ENCODE data around the gene CAMSAP2.
"Not testable (repeated sequence)": the region's sequence is repeated elsewhere in the genome, so short reads cannot be mapped to it uniquely, and the experiment has no call there.

Gene CAMSAP2

GRCh38 chr1:200795156-200795555 lies 56.5 kb downstream of the CAMSAP2 start:
- no peaks in the 10 kb centered on the region for H3K4me1 ChIP-seq (ENCODE audit: control extremely low read depth in 1 of 4, control insufficient read depth in 4 of 4, insufficient read depth in 4 of 4, low read length in 3 of 4)
- DNase-seq: no peak
- H3K27me3 ChIP-seq (replicated peaks in 2 of 5; ENCODE audit: control insufficient read depth in 4 of 5, insufficient read depth in 5 of 5, low read length in 4 of 5): no peaks in the 10 kb centered on the region
- H3K36me3 ChIP-seq (ENCODE audit: control insufficient read depth in 4 of 4, insufficient read depth in 4 of 4, low read length in 3 of 4): no peaks in the 10 kb centered on the region
- H3K4me3 ChIP-seq (ENCODE audit: control insufficient read depth in 1 of 7, extremely low read depth in 1 of 7, insufficient read depth in 4 of 7, low read depth in 2 of 7, low read length in 6 of 7): no peak overlapping the region
- ChIA-PET POLR2A (no interaction called here), CTCF (no interaction called here)
- H3K9me3 ChIP-seq (ENCODE audit: control extremely low read depth in 1 of 5, control insufficient read depth in 4 of 5, insufficient read depth in 2 of 5, low read depth in 1 of 5, low read length in 4 of 5): no peaks in the 10 kb centered on the region
- no CpG with 5 or more reads among the region's 1 CpG for WGBS (ENCODE audit: insufficient coverage)
- no peak overlapping the region for H3K27ac ChIP-seq (ENCODE audit: insufficient read depth in 1 of 2, low read depth in 1 of 2, low read length in 2 of 2, poor library complexity in 1 of 2, severe bottlenecking in 2 of 2)

GRCh38 chr1:200802042-200802441 lies 63.3 kb downstream of the CAMSAP2 start:
- ChIA-PET CTCF (interaction anchor here (0.7 to 5.2 kb wide), 12 partner anchors 21 to 919 kb away, joined by 3 to 64 read pairs (median 3); partner anchors contain the start of gene KIF14), POLR2A (no interaction called here)
- H3K27ac ChIP-seq (ENCODE audit: insufficient read depth in 1 of 2, low read depth in 1 of 2, low read length in 2 of 2, poor library complexity in 1 of 2, severe bottlenecking in 2 of 2): no peak overlapping the region
- no peaks in the 10 kb centered on the region for H3K27me3 ChIP-seq (replicated peaks in 2 of 5; ENCODE audit: control insufficient read depth in 4 of 5, insufficient read depth in 5 of 5, low read length in 4 of 5)
- H3K9me3 ChIP-seq (ENCODE audit: control extremely low read depth in 1 of 5, control insufficient read depth in 4 of 5, insufficient read depth in 2 of 5, low read depth in 1 of 5, low read length in 4 of 5): no peaks in the 10 kb centered on the region
- no peaks in the 10 kb centered on the region for H3K4me1 ChIP-seq (ENCODE audit: control extremely low read depth in 1 of 4, control insufficient read depth in 4 of 4, insufficient read depth in 4 of 4, low read length in 3 of 4)
- H3K4me3 ChIP-seq (ENCODE audit: control insufficient read depth in 1 of 7, extremely low read depth in 1 of 7, insufficient read depth in 4 of 7, low read depth in 2 of 7, low read length in 6 of 7): no peak overlapping the region
- H3K36me3 ChIP-seq (ENCODE audit: control insufficient read depth in 4 of 4, insufficient read depth in 4 of 4, low read length in 3 of 4): no peaks in the 10 kb centered on the region
- WGBS (ENCODE audit: insufficient coverage): no CpG with 5 or more reads among the region's 2 CpGs
- DNase-seq: no peak

GRCh38 chr1:200802865-200803512 lies 64.3 kb downstream of the CAMSAP2 start:
- ChIA-PET POLR2A (no interaction called here), CTCF (interaction anchor here (0.6 to 5.2 kb wide), 24 partner anchors 10 to 245 kb away, joined by 3 to 64 read pairs (median 3); partner anchors contain the start of gene KIF14)
- no peak overlapping the region for H3K4me3 ChIP-seq (ENCODE audit: control insufficient read depth in 1 of 7, extremely low read depth in 1 of 7, insufficient read depth in 4 of 7, low read depth in 2 of 7, low read length in 6 of 7)
- H3K9me3 ChIP-seq (ENCODE audit: control extremely low read depth in 1 of 5, control insufficient read depth in 4 of 5, insufficient read depth in 2 of 5, low read depth in 1 of 5, low read length in 4 of 5): no peaks in the 10 kb centered on the region
- no peak overlapping the region for H3K27ac ChIP-seq (ENCODE audit: insufficient read depth in 1 of 2, low read depth in 1 of 2, low read length in 2 of 2, poor library complexity in 1 of 2, severe bottlenecking in 2 of 2)
- WGBS (ENCODE audit: insufficient coverage): 0% methylated on average over 1 of the region's 2 CpGs
- H3K4me1 ChIP-seq (ENCODE audit: control extremely low read depth in 1 of 4, control insufficient read depth in 4 of 4, insufficient read depth in 4 of 4, low read length in 3 of 4): no peaks in the 10 kb centered on the region
- no peaks in the 10 kb centered on the region for H3K36me3 ChIP-seq (ENCODE audit: control insufficient read depth in 4 of 4, insufficient read depth in 4 of 4, low read length in 3 of 4)
- peak; percentile 80 to 87 (median 80) for DNase-seq
- H3K27me3 ChIP-seq (replicated peaks in 2 of 5; ENCODE audit: control insufficient read depth in 4 of 5, insufficient read depth in 5 of 5, low read length in 4 of 5): no peaks in the 10 kb centered on the region

GRCh38 chr1:200805719-200806118 lies 67.0 kb downstream of the CAMSAP2 start:
- POLR2A ChIA-PET: no interaction called here
- WGBS (ENCODE audit: insufficient coverage): 100% methylated on average over 1 of the region's 3 CpGs
- Histone ChIP-seq H3K4me3 (ENCODE audit: control insufficient read depth in 1 of 7, extremely low read depth in 1 of 7, insufficient read depth in 4 of 7, low read depth in 2 of 7, low read length in 6 of 7) (no peak overlapping the region), H3K27me3 (replicated peaks in 2 of 5; ENCODE audit: control insufficient read depth in 4 of 5, insufficient read depth in 5 of 5, low read length in 4 of 5) (no peaks in the 10 kb centered on the region), H3K27ac (ENCODE audit: insufficient read depth in 1 of 2, low read depth in 1 of 2, low read length in 2 of 2, poor library complexity in 1 of 2, severe bottlenecking in 2 of 2) (no peak overlapping the region), H3K9me3 (ENCODE audit: control extremely low read depth in 1 of 5, control insufficient read depth in 4 of 5, insufficient read depth in 2 of 5, low read depth in 1 of 5, low read length in 4 of 5) (no peaks in the 10 kb centered on the region), H3K4me1 (ENCODE audit: control extremely low read depth in 1 of 4, control insufficient read depth in 4 of 4, insufficient read depth in 4 of 4, low read length in 3 of 4) (no peaks in the 10 kb centered on the region), H3K36me3 (ENCODE audit: control insufficient read depth in 4 of 4, insufficient read depth in 4 of 4, low read length in 3 of 4) (no peaks in the 10 kb centered on the region)
- CTCF ChIA-PET: interaction anchor here (1.0 to 1.9 kb wide), 3 partner anchors 14 to 192 kb away, joined by 3 to 12 read pairs (median 3); no protein-coding TSS in a partner anchor
- DNase-seq: no peak

GRCh38 chr1:200808846-200809245 lies 70.2 kb downstream of the CAMSAP2 start:
- no peaks in the 10 kb centered on the region for H3K27me3 ChIP-seq (replicated peaks in 2 of 5; ENCODE audit: control insufficient read depth in 4 of 5, insufficient read depth in 5 of 5, low read length in 4 of 5)
- WGBS (ENCODE audit: insufficient coverage): 100% methylated on average over 1 of the region's 2 CpGs
- no peak overlapping the region for H3K27ac ChIP-seq (ENCODE audit: insufficient read depth in 1 of 2, low read depth in 1 of 2, low read length in 2 of 2, poor library complexity in 1 of 2, severe bottlenecking in 2 of 2)
- no peak for DNase-seq
- no peaks in the 10 kb centered on the region for H3K36me3 ChIP-seq (ENCODE audit: control insufficient read depth in 4 of 4, insufficient read depth in 4 of 4, low read length in 3 of 4)
- no peaks in the 10 kb centered on the region for H3K9me3 ChIP-seq (ENCODE audit: control extremely low read depth in 1 of 5, control insufficient read depth in 4 of 5, insufficient read depth in 2 of 5, low read depth in 1 of 5, low read length in 4 of 5)
- H3K4me3 ChIP-seq (ENCODE audit: control insufficient read depth in 1 of 7, extremely low read depth in 1 of 7, insufficient read depth in 4 of 7, low read depth in 2 of 7, low read length in 6 of 7): no peak overlapping the region
- CTCF ChIA-PET: interaction anchor here (0.8 to 2.2 kb wide), 4 partner anchors 37 to 251 kb away, joined by 3 to 6 read pairs (median 3); no protein-coding TSS in a partner anchor
- no peaks in the 10 kb centered on the region for H3K4me1 ChIP-seq (ENCODE audit: control extremely low read depth in 1 of 4, control insufficient read depth in 4 of 4, insufficient read depth in 4 of 4, low read length in 3 of 4)
- POLR2A ChIA-PET: no interaction called here

- Histone ChIP-seq H3K4me1 (ENCODE audit: control extremely low read depth in 1 of 4, control insufficient read depth in 4 of 4, insufficient read depth in 4 of 4, low read length in 3 of 4) (no peaks in the 10 kb centered on the region), H3K27ac (ENCODE audit: insufficient read depth in 1 of 2, low read depth in 1 of 2, low read length in 2 of 2, poor library complexity in 1 of 2, severe bottlenecking in 2 of 2) (no peak overlapping the region), H3K4me3 (ENCODE audit: control insufficient read depth in 1 of 7, extremely low read depth in 1 of 7, insufficient read depth in 4 of 7, low read depth in 2 of 7, low read length in 6 of 7) (no peak overlapping the region), H3K9me3 (ENCODE audit: control extremely low read depth in 1 of 5, control insufficient read depth in 4 of 5, insufficient read depth in 2 of 5, low read depth in 1 of 5, low read length in 4 of 5) (no peaks in the 10 kb centered on the region), H3K27me3 (replicated peaks in 2 of 5; ENCODE audit: control insufficient read depth in 4 of 5, insufficient read depth in 5 of 5, low read length in 4 of 5) (no peaks in the 10 kb centered on the region), H3K36me3 (ENCODE audit: control insufficient read depth in 4 of 4, insufficient read depth in 4 of 4, low read length in 3 of 4) (no peaks in the 10 kb centered on the region)
- DNase-seq: no peak
- ChIA-PET CTCF (interaction anchor here (1.4 kb wide), 1 partner anchor 190 kb away, joined by 4 read pairs; no protein-coding TSS in a partner anchor), POLR2A (no interaction called here)
- 86% methylated on average over 4 of the region's 4 CpGs for WGBS (ENCODE audit: insufficient coverage)
Measured at GRCh38 chr1:200811704-200812103, 73.0 kb downstream of the CAMSAP2 start.

GRCh38 chr1:200816624-200817224 lies 78.0 kb downstream of the CAMSAP2 start:
- H3K4me1 ChIP-seq (ENCODE audit: control extremely low read depth in 1 of 4, control insufficient read depth in 4 of 4, insufficient read depth in 4 of 4, low read length in 3 of 4); H3K4me3 ChIP-seq (ENCODE audit: control insufficient read depth in 1 of 7, extremely low read depth in 1 of 7, insufficient read depth in 4 of 7, low read depth in 2 of 7, low read length in 6 of 7); CTCF ChIA-PET; DNase-seq; H3K27me3 ChIP-seq (replicated peaks in 2 of 5; ENCODE audit: control insufficient read depth in 4 of 5, insufficient read depth in 5 of 5, low read length in 4 of 5); H3K9me3 ChIP-seq (ENCODE audit: control extremely low read depth in 1 of 5, control insufficient read depth in 4 of 5, insufficient read depth in 2 of 5, low read depth in 1 of 5, low read length in 4 of 5); POLR2A ChIA-PET; H3K36me3 ChIP-seq (ENCODE audit: control insufficient read depth in 4 of 4, insufficient read depth in 4 of 4, low read length in 3 of 4); H3K27ac ChIP-seq (ENCODE audit: insufficient read depth in 1 of 2, low read depth in 1 of 2, low read length in 2 of 2, poor library complexity in 1 of 2, severe bottlenecking in 2 of 2): not testable (repeated sequence)
- 88% methylated on average over 1 of the region's 26 CpGs for WGBS (ENCODE audit: insufficient coverage)
